T-helper 1 cell treated with Interleukin-12 subunit alpha and Interleukin-12 subunit beta and Interleukin-4 antibody, amounts not matched to agents 30 μg/mL and 1 μg/mL, for 36 hours (primary cell): ENCODE results near the gene LGR4.

Experiments
- H3K27ac Mint-ChIP-seq: one replicate; pipeline ENCODE4 v1.8.0; 2021; ENCODE audit warnings: mild to moderate bottlenecking, mixed read lengths
- H3K27me3 Mint-ChIP-seq: one replicate; pipeline ENCODE4 v1.8.0; 2021; ENCODE audit warnings: low read depth, mixed read lengths
- H3K36me3 Mint-ChIP-seq: one replicate; pipeline ENCODE4 v1.8.0; 2021; ENCODE audit warnings: low read depth, mixed read lengths
- H3K4me1 Mint-ChIP-seq: one replicate; pipeline ENCODE4 v1.8.0; 2021; ENCODE audit warnings: low read depth, mixed read lengths
- H3K4me3 Mint-ChIP-seq: one replicate; pipeline ENCODE4 v1.8.0; 2021; ENCODE audit warnings: mild to moderate bottlenecking, moderate library complexity, mixed read lengths
- H3K9me3 Mint-ChIP-seq: one replicate; pipeline ENCODE4 v1.8.0; 2021; ENCODE audit warnings: mixed read lengths

Gene LGR4

GRCh38 chr11:27414644-27415043, 57.9 kb downstream of the LGR4 start:
- Mint-ChIP-seq H3K4me1 (no peaks in the 10 kb centered on the region), H3K36me3 (no peaks in the 10 kb centered on the region), H3K4me3 (no peak overlapping the region), H3K27ac (no peak overlapping the region), H3K27me3 (peaks cover 4% of the 10 kb centered on the region), H3K9me3 (no peaks in the 10 kb centered on the region)

- H3K4me3 Mint-ChIP-seq = no peak overlapping the region
- peaks cover 4% of the 10 kb centered on the region for H3K27me3 Mint-ChIP-seq
- H3K4me1 Mint-ChIP-seq = no peaks in the 10 kb centered on the region
- no peaks in the 10 kb centered on the region for H3K36me3 Mint-ChIP-seq
- no peak overlapping the region for H3K27ac Mint-ChIP-seq
- H3K9me3 Mint-ChIP-seq = no peaks in the 10 kb centered on the region
Measured at GRCh38 chr11:27413218-27413617, 59.4 kb downstream of the LGR4 start.

- Mint-ChIP-seq H3K27me3 (peaks cover 4% of the 10 kb centered on the region), H3K36me3 (no peaks in the 10 kb centered on the region), H3K9me3 (no peaks in the 10 kb centered on the region), H3K4me3 (no peak overlapping the region), H3K27ac (no peak overlapping the region), H3K4me1 (no peaks in the 10 kb centered on the region)
Measured at GRCh38 chr11:27412192-27412691, 60.3 kb downstream of the LGR4 start.

- Mint-ChIP-seq H3K9me3 (no peaks in the 10 kb centered on the region), H3K4me3 (no peak overlapping the region), H3K4me1 (no peaks in the 10 kb centered on the region), H3K27ac (no peak overlapping the region), H3K36me3 (no peaks in the 10 kb centered on the region), H3K27me3 (peaks cover 2% of the 10 kb centered on the region)
Measured at GRCh38 chr11:27411328-27411727, 61.3 kb downstream of the LGR4 start.

- H3K9me3 Mint-ChIP-seq = no peaks in the 10 kb centered on the region
- no peak overlapping the region for H3K4me3 Mint-ChIP-seq
- H3K4me1 Mint-ChIP-seq = no peaks in the 10 kb centered on the region
- H3K36me3 Mint-ChIP-seq = no peaks in the 10 kb centered on the region
- no peak overlapping the region for H3K27ac Mint-ChIP-seq
- no peaks in the 10 kb centered on the region for H3K27me3 Mint-ChIP-seq
Measured at GRCh38 chr11:27410272-27410671, 62.3 kb downstream of the LGR4 start.

- no peaks in the 10 kb centered on the region for H3K36me3 Mint-ChIP-seq
- H3K4me3 Mint-ChIP-seq = no peak overlapping the region
- H3K27me3 Mint-ChIP-seq = no peaks in the 10 kb centered on the region
- H3K4me1 Mint-ChIP-seq = no peaks in the 10 kb centered on the region
- no peak overlapping the region for H3K27ac Mint-ChIP-seq
- no peaks in the 10 kb centered on the region for H3K9me3 Mint-ChIP-seq
Measured at GRCh38 chr11:27409742-27410141, 62.8 kb downstream of the LGR4 start.

- Mint-ChIP-seq H3K4me3 (no peak overlapping the region), H3K9me3 (no peaks in the 10 kb centered on the region), H3K27ac (no peak overlapping the region), H3K4me1 (no peaks in the 10 kb centered on the region), H3K36me3 (no peaks in the 10 kb centered on the region), H3K27me3 (no peaks in the 10 kb centered on the region)
Measured at GRCh38 chr11:27409049-27409448, 63.5 kb downstream of the LGR4 start.

GRCh38 chr11:27408246-27408800, 64.3 kb downstream of the LGR4 start:
- Mint-ChIP-seq H3K27ac (no peak overlapping the region), H3K4me3 (no peak overlapping the region), H3K9me3 (no peaks in the 10 kb centered on the region), H3K27me3 (no peaks in the 10 kb centered on the region), H3K4me1 (no peaks in the 10 kb centered on the region), H3K36me3 (no peaks in the 10 kb centered on the region)

- H3K9me3 Mint-ChIP-seq = no peaks in the 10 kb centered on the region
- H3K4me1 Mint-ChIP-seq = no peaks in the 10 kb centered on the region
- H3K27ac Mint-ChIP-seq = no peak overlapping the region
- no peaks in the 10 kb centered on the region for H3K27me3 Mint-ChIP-seq
- H3K4me3 Mint-ChIP-seq = no peak overlapping the region
- H3K36me3 Mint-ChIP-seq = no peaks in the 10 kb centered on the region
Measured at GRCh38 chr11:27406498-27407354, 65.9 kb downstream of the LGR4 start.

- no peaks in the 10 kb centered on the region for H3K27me3 Mint-ChIP-seq
- H3K4me3 Mint-ChIP-seq = no peak overlapping the region
- no peaks in the 10 kb centered on the region for H3K4me1 Mint-ChIP-seq
- H3K27ac Mint-ChIP-seq = no peak overlapping the region
- H3K36me3 Mint-ChIP-seq = no peaks in the 10 kb centered on the region
- H3K9me3 Mint-ChIP-seq = no peaks in the 10 kb centered on the region
Measured at GRCh38 chr11:27405134-27405533, 67.5 kb downstream of the LGR4 start.

- no peaks in the 10 kb centered on the region for H3K9me3 Mint-ChIP-seq
- no peaks in the 10 kb centered on the region for H3K4me1 Mint-ChIP-seq
- H3K27ac Mint-ChIP-seq = no peak overlapping the region
Measured at GRCh38 chr11:27404427-27404826, 68.2 kb downstream of the LGR4 start.

GRCh38 chr11:27403195-27403594, 69.4 kb downstream of the LGR4 start:
- H3K9me3 Mint-ChIP-seq = no peaks in the 10 kb centered on the region
- no peaks in the 10 kb centered on the region for H3K27me3 Mint-ChIP-seq
- H3K4me1 Mint-ChIP-seq = no peaks in the 10 kb centered on the region
- no peak overlapping the region for H3K27ac Mint-ChIP-seq
- H3K4me3 Mint-ChIP-seq = no peak overlapping the region
- no peaks in the 10 kb centered on the region for H3K36me3 Mint-ChIP-seq

More at GRCh38 chr11:27404427-27404826, 68.2 kb downstream of the LGR4 start:
- H3K36me3 Mint-ChIP-seq = no peaks in the 10 kb centered on the region
- no peak overlapping the region for H3K4me3 Mint-ChIP-seq
- H3K27me3 Mint-ChIP-seq = no peaks in the 10 kb centered on the region

- Mint-ChIP-seq H3K9me3 (no peaks in the 10 kb centered on the region), H3K4me1 (no peaks in the 10 kb centered on the region), H3K4me3 (no peak overlapping the region), H3K27ac (no peak overlapping the region), H3K36me3 (no peaks in the 10 kb centered on the region), H3K27me3 (no peaks in the 10 kb centered on the region)
Measured at GRCh38 chr11:27402450-27402849, 70.1 kb downstream of the LGR4 start.

GRCh38 chr11:27401833-27402316, 70.7 kb downstream of the LGR4 start:
- Mint-ChIP-seq H3K4me3 (no peak overlapping the region), H3K36me3 (no peaks in the 10 kb centered on the region), H3K27ac (no peak overlapping the region), H3K9me3 (no peaks in the 10 kb centered on the region), H3K27me3 (no peaks in the 10 kb centered on the region), H3K4me1 (no peaks in the 10 kb centered on the region)

GRCh38 chr11:27401280-27401832, 71.2 kb downstream of the LGR4 start:
- H3K9me3 Mint-ChIP-seq = no peaks in the 10 kb centered on the region
- H3K4me1 Mint-ChIP-seq = no peaks in the 10 kb centered on the region
- no peak overlapping the region for H3K27ac Mint-ChIP-seq
- H3K36me3 Mint-ChIP-seq = no peaks in the 10 kb centered on the region
- H3K27me3 Mint-ChIP-seq = no peaks in the 10 kb centered on the region
- no peak overlapping the region for H3K4me3 Mint-ChIP-seq
